ENCODE results near the gene MRLN.

MRLN gene

DNA sequence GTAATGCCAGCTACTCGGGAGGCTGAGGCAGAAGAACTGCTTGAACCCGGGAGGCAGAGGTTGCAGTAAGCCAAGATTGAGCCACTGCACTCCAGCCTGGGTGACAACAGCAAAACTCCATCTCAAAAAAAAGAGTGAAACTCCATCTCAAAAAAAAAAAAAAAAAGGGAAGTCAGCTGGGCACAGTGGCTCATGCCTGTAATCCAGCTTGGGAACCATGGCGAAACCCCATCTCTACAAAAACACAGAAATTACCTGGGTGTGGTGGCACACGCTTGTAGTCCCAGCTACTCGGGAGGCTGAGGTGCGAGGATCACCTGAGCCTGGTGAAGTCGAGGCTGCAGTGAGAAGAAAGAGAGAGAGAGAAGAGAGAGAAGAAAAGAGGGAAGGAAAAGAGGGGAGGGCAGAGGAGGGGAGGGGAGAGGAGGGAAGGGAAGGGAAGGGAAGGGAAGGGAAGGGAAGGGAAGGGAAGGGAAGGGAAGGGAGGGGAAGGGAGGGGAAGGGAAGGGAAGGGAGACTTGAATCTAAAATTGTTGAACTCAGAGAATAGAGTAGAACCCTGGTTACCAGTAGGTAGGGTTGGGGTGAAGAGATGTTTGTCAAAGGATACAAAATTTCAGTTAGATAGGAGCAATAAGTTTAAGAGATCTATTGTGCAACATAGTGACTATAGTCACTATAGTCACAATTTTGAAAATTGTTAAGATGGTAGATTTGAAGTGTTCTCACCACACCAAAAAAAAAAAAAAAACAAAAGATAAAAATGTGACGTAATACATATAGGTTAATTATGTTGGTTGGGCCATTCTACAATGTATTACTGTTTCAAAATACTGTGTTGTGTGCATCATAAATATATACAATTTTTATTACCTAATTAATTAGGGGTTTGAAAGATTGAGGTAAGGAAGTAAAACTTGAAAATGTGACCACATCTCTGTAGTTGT is 46.1 kb downstream of the MRLN start:
- DNase-seq (ENCODE audit: low spot score) (no peak), FAIRE-seq (no peak)

DNA sequence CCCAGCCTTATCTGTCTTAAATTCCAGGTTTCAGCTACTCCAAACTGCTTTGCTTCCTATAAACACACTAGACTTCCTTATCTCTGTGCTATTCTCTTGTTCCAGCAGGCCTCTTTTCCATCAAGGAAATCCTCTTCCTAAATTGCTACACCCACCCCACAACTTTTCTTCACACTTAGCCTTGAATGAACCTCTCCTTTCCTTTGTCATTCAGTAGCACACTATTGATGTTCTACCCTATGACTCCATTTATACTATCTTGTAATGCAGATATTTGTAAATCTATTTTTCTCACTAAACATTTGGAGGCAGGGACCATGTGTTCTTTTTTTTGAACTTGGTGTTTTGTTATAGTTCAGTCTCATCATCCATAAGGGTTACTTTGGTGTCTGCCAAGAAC is 47.3 kb downstream of the MRLN start:
- DNase-seq (ENCODE audit: low spot score) (no peak), FAIRE-seq (no peak)

DNA sequence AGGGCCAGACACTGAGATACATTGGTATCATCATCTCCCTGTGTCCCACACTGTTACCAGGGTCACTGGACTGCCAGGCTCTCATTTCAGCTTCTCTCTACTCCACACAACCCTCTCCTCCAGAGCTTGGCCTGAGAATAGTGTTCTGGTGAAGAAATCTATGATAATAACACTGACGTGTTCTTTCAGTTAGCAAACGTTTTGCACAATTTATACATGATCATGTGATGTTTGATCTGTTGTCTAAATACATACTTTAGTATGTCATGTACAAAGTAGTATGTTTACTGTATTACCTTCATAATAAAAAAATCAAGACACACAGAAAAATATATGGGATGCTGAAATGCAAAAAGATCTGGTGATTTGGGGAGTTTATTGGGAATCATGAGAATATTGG is 48.6 kb downstream of the MRLN start:
- DNase-seq (ENCODE audit: low spot score): no peak
- FAIRE-seq: no peak

GRCh38 chr10:59702347-59702746 is 50.9 kb downstream of the MRLN start:
- FAIRE-seq (no peak), DNase-seq (ENCODE audit: low spot score) (no peak)

DNA sequence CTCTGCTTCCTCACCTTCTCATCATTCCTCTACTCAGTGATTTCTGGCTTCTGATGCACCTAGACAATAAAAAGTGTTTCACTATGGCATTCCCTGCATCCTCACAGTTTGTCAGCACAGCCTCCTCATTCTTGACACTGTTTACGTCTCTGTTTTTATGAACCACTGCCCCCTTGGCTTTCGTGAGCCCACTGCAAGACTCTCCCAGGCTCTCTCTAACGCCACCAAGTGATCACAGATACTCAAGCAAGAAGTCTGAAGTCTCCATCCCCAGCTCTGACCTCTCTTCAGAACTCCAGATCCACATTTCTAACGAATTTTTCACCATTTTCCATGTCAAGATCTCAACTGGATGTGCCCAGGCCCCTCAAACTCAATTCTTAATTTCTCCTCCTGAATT is 52.5 kb downstream of the MRLN start:
- no peak for DNase-seq (ENCODE audit: low spot score)
- FAIRE-seq: no peak

DNA sequence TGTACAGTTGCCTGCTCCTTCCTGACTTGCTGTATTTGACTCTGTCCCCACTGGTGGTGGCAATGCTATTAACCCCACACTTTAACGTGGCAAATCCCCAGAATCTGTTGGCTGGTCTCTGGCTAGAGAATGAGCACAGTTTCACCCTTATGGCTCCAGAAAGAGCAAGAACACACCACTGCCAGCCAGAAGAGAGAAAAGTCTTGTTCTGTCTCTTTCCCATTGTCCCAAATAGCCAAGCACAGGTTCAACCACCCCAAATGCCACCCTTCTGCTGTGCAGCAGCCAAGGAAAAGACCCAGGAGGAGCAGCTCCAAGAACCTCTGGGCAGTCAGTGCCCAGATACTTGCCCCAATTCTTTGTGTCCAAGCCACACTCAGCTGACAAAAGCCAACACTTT is 54.9 kb downstream of the MRLN start:
- FAIRE-seq (no peak), DNase-seq (ENCODE audit: low spot score) (no peak)

DNA sequence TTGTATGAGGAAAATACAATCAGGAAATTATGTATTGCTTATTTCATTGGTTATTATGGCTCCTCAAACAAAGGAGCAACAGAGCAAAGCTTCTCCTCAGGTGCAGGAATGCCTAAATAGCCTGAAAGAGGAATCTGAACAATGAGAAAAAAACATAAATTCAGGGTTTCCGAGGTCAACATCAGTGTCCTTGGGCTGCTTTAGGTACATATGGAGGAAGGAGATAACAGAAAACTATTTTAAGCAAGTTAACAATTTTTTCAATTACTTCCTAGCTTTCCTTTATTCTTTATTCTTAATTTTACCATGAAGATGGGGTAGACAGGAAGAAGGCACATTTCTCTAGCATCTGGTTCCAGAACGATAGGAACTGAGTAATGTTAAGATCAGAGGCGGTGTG is 57.6 kb downstream of the MRLN start:
- FAIRE-seq: no peak
- DNase-seq (ENCODE audit: low spot score): no peak

- FAIRE-seq: no peak
- DNase-seq (ENCODE audit: low spot score): no peak
These were observed 58.3 kb downstream of the MRLN start for GRCh38 chr10:59694936-59695335.

- DNase-seq (ENCODE audit: low spot score): no peak
- FAIRE-seq: no peak
These were observed 61.1 kb downstream of the MRLN start for GRCh38 chr10:59692113-59692512.

- DNase-seq (ENCODE audit: low spot score) (no peak), FAIRE-seq (peak; percentile 9)
These were observed 64.3 kb downstream of the MRLN start for GRCh38 chr10:59688921-59689351.

DNA sequence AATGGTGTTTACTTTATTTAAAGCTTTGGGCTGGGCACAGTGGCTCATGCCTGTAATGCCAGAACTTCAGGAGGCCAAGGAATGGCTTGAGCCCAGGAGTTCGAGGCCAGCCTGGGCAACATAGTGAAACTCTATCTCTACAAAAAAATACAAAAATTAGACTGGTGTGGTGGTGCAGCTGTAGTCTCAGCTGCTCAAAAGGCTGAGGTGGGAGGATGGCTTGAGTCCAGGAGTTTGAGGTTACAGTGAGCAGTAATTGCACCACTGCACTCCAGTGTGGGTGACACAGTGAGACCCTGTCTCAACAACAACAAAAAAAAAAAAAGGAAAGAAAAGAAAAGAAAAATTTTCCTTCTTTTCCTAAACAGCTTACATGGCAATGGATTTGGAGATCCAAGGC is 65.6 kb downstream of the MRLN start:
- DNase-seq (ENCODE audit: low spot score): no peak

More for the DNA sequence above, 65.6 kb downstream of the MRLN start:
- FAIRE-seq: no peak

Measured in urothelium cell line (cell line).